GM04504 (cell line): ENCODE measurements around the gene FAM163A.
A peak's percentile ranks its signal among the peaks of the same experiment; 100 is the strongest.
"Not testable (repeated sequence)": the region's sequence is repeated elsewhere in the genome, so short reads cannot be mapped to it uniquely, and the experiment has no call there.

Experiments
- DNase-seq: peaks from one replicate; pipeline ENCODE4 v3.0.0-alpha.2; 2012; ENCODE audit warnings: low read depth

Gene FAM163A

DNA sequence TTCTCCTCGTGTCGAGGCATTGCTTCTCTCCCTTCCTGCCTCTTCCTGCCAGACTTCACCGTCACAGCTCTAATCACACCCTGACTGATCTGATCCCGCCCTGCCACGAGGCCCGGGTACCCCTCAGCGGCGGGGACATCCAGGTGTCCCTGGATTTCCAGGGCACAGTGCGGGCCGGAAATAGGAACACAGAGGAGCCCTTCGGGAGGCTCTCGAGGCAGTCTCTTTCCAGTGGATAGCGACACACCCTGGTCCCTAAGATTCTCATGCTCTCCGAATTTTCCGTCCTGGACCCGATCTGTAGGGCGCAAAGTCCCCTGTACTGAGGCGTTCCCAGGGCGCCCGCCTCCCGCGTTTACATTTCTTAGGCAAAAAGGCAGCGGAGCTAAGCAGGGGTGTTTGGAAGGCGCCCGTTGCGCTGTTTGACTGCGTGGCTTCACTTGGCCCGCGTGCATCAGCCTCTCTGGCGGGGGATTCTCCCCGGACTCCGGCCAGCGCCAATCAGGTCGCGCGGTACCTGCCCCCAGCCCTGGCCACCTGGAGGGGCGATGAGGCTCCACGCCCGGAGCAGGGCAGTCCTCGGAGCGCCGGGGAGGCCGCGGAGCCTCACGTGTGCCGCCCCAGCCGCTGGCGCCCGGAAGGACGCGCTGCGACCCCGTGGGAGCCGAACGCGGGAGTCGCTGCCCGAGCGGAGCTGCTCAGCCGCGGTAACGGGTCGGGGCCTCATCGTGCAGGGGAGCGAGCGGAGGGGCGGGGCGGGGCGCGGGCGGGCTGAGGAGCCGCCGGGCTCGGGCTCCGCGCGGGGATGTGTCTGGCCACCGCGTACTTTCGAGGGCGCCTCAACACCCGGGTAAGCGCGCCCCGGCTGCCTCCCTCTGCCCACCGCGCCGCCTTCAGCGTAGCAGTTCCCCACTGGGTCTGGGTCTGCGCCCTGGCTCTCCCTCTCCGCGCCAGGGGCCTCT lies at the start of gene FAM163A:
Gene FAM163A, plus strand, starts transcription at position 575 of the 962 bp plus-strand sequence. CDS start 69,807 bp downstream, outside the sequence.
- no peak for DNase-seq

GRCh38 chr1:179694530-179694929 lies 48.6 kb upstream of the FAM163A start:
- DNase-seq, result not testable (repeated sequence)

- no peak for DNase-seq
Observed at GRCh38 chr1:179702946-179703539, 40.0 kb upstream of the FAM163A start.

GRCh38 chr1:179706339-179706941 lies 36.7 kb upstream of the FAM163A start:
- DNase-seq, result peak; percentile 21

GRCh38 chr1:179707406-179707805 lies 35.7 kb upstream of the FAM163A start:
- no peak for DNase-seq

GRCh38 chr1:179708434-179709195 lies 34.5 kb upstream of the FAM163A start:
- no peak for DNase-seq

- peak; percentile 3 for DNase-seq
Observed at GRCh38 chr1:179709841-179710329, 33.2 kb upstream of the FAM163A start.

- no peak for DNase-seq
Observed at GRCh38 chr1:179714159-179714558, 28.9 kb upstream of the FAM163A start.

DNA sequence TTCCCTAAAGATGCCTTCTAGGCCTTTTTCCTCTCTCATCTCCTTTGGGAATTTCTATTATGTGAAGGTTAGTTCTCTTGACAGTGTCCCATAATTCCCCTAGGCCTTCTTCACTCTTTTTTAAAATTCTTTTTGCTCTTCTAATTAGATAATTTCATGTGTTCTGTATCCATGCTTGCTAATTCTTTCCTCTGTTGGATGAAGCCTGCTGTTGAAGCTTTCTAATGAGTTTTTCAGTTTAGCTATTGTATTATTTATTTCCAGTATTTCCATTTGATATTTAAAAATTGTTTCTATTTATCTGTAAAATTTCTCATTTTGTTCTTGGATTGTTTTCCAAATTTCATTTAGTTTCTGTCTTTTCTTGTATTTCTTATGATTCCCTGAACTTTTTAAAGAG lies 28.5 kb upstream of the FAM163A start:
- no peak for DNase-seq

DNA sequence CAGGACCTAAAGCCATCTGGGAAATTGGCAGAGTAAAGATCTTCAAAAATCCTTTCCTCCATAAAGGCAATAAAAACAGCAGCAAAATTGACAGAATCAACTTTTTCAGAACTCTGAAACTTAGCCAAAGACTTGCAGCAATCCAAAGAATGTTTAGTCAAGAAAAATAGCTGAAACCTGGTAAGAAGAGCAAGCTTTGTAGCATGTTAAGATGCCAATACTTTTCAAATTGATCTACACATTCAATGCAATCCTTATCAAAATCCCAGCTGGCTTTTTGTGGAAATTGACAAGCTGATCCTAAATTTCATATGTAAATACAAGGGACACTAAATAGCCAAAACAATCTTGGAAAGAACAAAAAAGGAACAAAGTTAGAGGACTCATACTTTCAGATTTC lies 23.8 kb upstream of the FAM163A start:
- no peak for DNase-seq

DNA sequence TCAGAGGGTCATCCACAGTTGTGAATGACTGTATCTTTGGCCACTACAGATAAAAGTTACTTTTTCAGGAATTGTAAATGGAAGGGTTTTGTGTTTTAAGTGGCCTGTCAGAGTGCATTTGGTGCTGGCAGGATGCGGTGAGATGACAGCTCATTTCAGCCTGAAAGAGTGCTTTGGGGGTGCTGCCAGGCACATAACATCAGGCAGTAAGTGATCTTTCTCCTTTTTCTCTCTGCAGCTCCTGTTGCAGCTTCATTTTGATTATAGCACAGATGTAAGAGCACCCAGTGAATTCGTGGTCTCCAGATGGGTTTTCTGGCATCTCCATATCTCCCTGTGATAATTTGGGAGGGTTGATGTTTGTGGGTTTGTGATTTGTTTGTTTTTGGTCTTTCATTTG lies 14.8 kb upstream of the FAM163A start:
- no peak for DNase-seq

- DNase-seq, result no peak
Observed at GRCh38 chr1:179729881-179730280, 13.2 kb upstream of the FAM163A start.

GRCh38 chr1:179731643-179732042 lies 11.4 kb upstream of the FAM163A start:
- DNase-seq, result no peak

DNA sequence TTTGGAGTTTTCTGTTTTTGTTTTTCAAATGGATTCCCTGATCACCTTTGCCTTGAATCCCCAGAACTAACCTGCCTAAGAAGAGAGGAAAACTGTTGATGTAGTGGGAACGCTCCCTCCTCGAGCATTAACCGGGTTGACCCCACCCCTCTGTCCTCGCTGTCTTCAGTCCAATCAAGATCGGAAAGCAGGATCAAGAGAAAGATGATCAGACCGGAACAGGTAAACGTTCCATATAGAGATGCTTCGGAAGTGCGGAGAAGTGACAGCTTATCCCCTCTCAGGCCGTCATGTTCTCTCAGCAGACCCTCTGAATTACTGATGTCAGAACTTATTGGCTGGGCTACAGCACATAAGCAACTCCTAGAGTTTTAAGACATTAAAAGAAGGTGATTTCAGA lies 800 bp upstream of the FAM163A start:
- DNase-seq, result no peak

- no peak for DNase-seq
Observed at GRCh38 chr1:179743679-179744400, 749 bp downstream of the FAM163A start.

DNA sequence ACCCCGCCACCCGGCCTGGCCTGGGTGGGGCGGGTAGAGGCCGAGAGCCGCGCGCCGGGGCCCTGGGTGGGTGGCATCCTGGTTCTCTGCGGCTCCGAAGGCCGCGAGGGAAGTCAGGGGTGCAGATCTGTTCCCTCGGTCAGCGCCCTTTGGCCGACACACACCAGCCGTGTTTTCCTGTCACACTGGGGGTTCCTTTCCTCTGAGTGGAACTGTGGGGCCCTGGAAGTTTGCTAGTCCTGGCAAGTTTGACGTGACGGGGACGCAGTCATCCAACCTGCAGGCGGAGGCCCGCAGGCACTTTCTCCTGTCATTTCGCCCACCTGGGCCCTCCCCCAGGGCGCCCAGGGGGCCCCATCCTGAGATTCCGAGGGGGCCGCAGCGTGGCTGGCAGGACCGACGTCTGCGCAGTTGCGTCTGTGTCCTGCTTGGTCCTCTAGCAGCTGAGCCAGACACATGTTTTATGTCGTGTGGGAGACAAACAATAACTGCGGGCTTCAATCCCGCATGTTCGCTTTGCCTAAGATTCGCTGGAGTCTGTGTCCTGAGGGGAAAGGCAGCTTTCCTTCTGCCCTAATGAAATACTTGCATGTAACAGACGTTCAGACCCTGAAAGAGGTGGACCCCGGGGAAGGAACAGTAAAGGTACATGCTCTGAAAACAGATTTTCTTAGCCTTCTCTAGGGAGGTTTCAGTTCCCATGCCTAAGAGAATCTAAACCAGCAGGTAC lies 1.5 kb downstream of the FAM163A start:
- no peak for DNase-seq

- DNase-seq, result no peak
Observed at GRCh38 chr1:179745131-179745611, 2.1 kb downstream of the FAM163A start.

- no peak for DNase-seq
Observed at GRCh38 chr1:179745743-179746142, 2.7 kb downstream of the FAM163A start.

- DNase-seq, result no peak
Observed at GRCh38 chr1:179747611-179748010, 4.5 kb downstream of the FAM163A start.

- no peak for DNase-seq
Observed at GRCh38 chr1:179748772-179749171, 5.7 kb downstream of the FAM163A start.
